ENCODE measurements around the gene CSAG1.
"Not testable (repeated sequence)": the region's sequence is repeated elsewhere in the genome, so short reads cannot be mapped to it uniquely, and the experiment has no call there.

- TF ChIP-seq, protein P1, sequence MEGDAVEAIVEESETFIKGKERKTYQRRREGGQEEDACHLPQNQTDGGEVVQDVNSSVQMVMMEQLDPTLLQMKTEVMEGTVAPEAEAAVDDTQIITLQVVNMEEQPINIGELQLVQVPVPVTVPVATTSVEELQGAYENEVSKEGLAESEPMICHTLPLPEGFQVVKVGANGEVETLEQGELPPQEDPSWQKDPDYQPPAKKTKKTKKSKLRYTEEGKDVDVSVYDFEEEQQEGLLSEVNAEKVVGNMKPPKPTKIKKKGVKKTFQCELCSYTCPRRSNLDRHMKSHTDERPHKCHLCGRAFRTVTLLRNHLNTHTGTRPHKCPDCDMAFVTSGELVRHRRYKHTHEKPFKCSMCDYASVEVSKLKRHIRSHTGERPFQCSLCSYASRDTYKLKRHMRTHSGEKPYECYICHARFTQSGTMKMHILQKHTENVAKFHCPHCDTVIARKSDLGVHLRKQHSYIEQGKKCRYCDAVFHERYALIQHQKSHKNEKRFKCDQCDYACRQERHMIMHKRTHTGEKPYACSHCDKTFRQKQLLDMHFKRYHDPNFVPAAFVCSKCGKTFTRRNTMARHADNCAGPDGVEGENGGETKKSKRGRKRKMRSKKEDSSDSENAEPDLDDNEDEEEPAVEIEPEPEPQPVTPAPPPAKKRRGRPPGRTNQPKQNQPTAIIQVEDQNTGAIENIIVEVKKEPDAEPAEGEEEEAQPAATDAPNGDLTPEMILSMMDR (conservative IDR thresholded peaks at IDR 0.05; ENCODE audit: low read length): not testable (repeated sequence)
- TF ChIP-seq EZH2phosphoT487 (IDR thresholded peaks at IDR 0.05; ENCODE audit: borderline replicate concordance, low read depth, low read length): not testable (repeated sequence)
These were observed 780 bp upstream of the CSAG1 start for GRCh38 chrX:152734143-152734858.

All from OCI-LY7 (cell line).